Measurements from ENCODE around the gene PIK3R4. TPM values are rescaled to one million over a fixed set of nuclear protein-coding genes. Genes with fewer than 3 reads are reported as not detected.

Gene PIK3R4
- total RNA-seq, 4 donors from 2014 or later: 18.4 to 48.1 (median 33.8) TPM

DNA sequence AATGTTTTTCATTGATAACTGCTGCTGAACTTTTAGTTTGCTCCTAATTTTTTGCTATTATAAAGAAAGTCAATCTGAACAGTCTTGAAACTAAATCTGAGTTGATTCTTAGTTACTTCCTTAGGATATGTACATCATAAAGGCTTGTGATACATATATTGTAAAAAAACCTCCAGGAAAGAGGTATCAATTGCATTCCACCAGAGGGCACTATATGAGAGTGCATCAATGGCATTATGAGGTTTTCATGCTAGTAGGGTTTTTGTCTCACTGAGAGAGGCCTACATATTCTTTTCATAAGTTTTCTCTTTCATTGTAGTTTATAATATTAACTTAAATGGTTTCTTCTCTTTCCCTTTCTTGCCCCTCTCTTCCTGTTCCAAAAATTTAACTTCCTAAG is 46.9 kb downstream of the PIK3R4 start:
- no peak for DNase-seq (ENCODE audit: low spot score)
- TF ChIP-seq, protein P1, sequence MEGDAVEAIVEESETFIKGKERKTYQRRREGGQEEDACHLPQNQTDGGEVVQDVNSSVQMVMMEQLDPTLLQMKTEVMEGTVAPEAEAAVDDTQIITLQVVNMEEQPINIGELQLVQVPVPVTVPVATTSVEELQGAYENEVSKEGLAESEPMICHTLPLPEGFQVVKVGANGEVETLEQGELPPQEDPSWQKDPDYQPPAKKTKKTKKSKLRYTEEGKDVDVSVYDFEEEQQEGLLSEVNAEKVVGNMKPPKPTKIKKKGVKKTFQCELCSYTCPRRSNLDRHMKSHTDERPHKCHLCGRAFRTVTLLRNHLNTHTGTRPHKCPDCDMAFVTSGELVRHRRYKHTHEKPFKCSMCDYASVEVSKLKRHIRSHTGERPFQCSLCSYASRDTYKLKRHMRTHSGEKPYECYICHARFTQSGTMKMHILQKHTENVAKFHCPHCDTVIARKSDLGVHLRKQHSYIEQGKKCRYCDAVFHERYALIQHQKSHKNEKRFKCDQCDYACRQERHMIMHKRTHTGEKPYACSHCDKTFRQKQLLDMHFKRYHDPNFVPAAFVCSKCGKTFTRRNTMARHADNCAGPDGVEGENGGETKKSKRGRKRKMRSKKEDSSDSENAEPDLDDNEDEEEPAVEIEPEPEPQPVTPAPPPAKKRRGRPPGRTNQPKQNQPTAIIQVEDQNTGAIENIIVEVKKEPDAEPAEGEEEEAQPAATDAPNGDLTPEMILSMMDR (IDR thresholded peaks at IDR 0.05): no peak
- ATAC-seq (ENCODE audit: low FRiP score): no peak

DNA sequence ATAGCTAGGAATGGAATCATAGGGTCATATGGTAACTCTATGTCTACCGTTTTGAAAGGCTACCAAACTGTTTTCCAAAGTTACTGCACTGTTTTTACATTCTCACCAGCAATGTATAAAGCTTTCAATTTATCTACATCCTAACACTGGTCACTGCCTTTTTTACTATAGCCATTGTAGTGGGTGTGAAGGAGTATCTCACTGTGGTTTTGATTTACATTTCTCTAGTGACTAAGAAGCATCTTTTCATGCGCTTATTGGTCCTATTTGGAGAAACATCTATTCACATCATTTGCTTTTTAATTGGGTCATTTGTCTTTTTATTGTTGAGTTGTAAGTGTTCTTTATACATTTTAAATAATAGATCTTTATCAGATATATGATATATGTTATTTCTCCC is 53.3 kb downstream of the PIK3R4 start:
- DNase-seq (ENCODE audit: low spot score) (no peak), ATAC-seq (ENCODE audit: low FRiP score) (no peak)
- TF ChIP-seq, protein P1 (IDR thresholded peaks at IDR 0.05): no peak

DNA sequence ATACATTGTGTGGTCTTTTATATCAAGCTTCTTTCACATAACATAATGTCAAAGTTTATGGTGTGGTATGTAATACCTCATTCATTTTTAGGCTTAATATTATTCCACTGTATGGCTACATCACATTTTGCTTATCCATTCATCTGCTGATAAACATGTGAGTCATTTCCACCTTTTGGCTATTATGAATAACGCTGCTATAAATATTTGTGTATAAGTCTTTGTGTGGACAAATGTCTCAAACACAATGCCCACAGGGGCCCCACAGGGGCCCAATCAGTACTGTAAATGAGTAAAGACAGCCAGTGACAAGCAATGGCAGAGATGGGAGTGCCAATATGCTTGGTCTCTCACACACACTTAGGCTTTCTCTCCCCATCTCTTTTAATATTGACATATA is 54.2 kb downstream of the PIK3R4 start:
- TF ChIP-seq, protein P1 (IDR thresholded peaks at IDR 0.05): no peak
- no peak for ATAC-seq (ENCODE audit: low FRiP score)
- no peak for DNase-seq (ENCODE audit: low spot score)

DNA sequence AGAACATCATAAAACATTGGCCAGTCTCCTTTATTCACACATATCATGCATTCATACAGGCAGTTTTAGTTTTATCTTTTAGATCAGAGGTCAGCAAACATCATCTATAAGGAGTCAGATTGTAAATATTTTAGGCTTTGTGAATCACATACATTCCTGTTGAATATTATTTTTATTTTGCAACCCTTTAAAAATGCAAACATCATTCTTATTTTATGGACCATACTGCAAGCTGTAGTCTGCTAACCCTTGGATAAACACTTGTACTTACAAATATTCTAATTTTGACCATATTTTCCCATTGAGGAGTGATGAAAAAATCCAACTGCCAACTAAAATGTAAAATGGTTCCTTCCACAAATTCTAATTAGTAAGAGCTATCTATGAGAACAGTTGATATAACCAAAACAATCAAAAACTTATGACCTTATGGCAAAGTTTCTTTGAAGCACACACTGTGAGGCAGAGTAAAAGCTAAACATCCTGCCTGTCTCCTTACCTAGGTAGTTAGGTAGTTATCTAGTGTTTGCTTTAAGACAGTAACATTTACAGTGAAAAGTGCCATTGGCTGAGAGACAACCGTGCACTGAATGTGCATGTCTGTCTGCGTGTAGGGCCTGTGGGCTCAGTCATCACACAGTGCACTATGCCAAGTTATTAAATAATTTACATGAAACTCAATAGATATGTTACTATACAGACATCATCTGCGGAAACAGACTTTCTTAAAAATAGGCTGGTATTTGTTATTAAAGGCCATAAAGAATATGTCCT is 57.7 kb downstream of the PIK3R4 start:
- no peak for ATAC-seq (ENCODE audit: low FRiP score)
- no peak for DNase-seq (ENCODE audit: low spot score)
- TF ChIP-seq, protein P1 (IDR thresholded peaks at IDR 0.05): no peak

DNA sequence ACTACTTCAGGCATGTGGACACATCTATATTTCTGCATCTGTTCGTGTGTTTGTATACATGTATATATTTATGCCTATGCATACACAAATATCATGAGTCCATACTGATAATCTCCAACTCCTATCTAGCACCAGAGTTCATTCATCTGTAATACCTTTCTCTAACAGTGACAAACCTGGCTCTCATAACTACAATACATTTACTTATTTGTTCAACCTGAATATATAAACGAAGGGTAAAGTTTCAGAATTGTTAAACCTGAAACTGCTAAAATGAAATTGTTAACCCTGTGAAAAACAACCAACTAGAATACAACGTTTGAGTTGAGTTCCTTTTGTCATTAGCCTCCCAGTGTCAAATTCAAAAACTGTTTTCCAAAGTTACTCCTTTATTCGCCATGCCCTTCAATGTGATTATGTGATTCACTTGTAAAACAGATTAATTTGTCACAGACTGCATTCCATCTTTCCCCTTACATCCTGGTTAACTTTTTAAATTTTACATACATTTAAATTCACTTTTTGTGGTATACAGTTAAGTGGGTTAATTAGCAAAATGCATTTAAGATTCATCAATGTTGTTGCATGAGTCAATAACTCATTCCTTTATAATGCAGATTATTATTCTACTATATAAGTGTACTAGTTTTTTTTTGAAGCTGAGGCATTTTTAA is 58.5 kb downstream of the PIK3R4 start:
- no peak for DNase-seq (ENCODE audit: low spot score)
- TF ChIP-seq, protein P1 (IDR thresholded peaks at IDR 0.05): no peak
- no peak for ATAC-seq (ENCODE audit: low FRiP score)

DNA sequence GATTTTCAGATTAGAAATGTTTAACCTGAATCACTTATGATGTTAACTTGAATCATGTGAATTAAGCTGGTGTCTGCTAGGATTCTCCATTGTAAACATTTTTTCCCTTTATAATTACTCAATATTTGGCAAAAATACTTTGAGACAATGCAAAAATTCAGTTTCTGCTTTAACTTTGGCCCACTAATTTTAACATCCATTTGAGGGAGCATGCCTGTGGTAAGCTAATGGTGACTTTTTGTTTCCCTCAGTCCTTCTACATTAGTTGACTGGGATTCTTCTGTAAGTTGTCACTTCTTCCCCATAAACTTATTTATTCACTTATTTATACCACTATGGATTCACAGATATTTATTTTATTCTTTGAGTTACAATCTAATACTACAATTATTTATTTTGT is 59.3 kb downstream of the PIK3R4 start:
- ATAC-seq (ENCODE audit: low FRiP score): no peak
- DNase-seq (ENCODE audit: low spot score): no peak
- TF ChIP-seq, protein P1 (IDR thresholded peaks at IDR 0.05): no peak

DNA sequence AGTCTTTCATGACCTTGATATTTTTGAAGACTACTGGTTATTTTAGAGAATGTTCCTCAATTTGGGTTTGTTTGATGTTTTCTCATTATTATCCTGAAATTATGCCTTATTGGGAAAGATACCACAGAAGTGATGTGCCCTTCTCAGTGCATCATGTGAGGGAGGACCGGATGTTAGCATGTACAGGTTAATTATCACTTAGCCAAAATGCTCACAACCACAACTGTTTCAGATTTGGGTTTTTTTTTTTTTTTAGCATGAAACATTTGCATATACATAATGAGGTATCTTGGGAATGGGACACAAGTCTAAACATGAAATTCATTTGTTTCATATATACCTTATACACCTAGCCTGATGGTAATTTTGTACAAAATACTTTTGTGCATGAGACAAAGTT is 59.8 kb downstream of the PIK3R4 start:
- TF ChIP-seq, protein P1 (IDR thresholded peaks at IDR 0.05): no peak
- ATAC-seq (ENCODE audit: low FRiP score) (no peak), DNase-seq (ENCODE audit: low spot score) (no peak)
